Lung (tissue), 12 donors: ENCODE data around the gene NBAS. TPM values are rescaled to one million over a fixed set of nuclear protein-coding genes. Genes with fewer than 3 reads are reported as not detected.

Source experiments
- ATAC-seq: fragments of 200-7000 bp; cut with Tn5 transposase; one replicate; pipeline ENCODE4 v1.9.1; 2020; ENCODE audit warnings: moderate number of reproducible peaks; ENCODE audit not compliant: insufficient read depth, low FRiP score
- DNase-seq, 3 donors: peaks; one replicate each; pipeline ENCODE4 v3.0.0-alpha.2; 2013 to 2017
- H3K27ac ChIP-seq, 2 donors: one replicate each; pipeline ENCODE4 v1.5.1; 2013; ENCODE audit warnings: mild to moderate bottlenecking in 2 of 2, moderate library complexity in 2 of 2, control low read depth in 1 of 2, inconsistent platforms in 1 of 2, low read depth in 1 of 2, low read length in 1 of 2
- H3K27me3 ChIP-seq, 3 donors: one replicate each; pipeline ENCODE4 v1.5.1; 2013; ENCODE audit warnings: low read length in 2 of 3; ENCODE audit not compliant: control insufficient read depth in 3 of 3, insufficient read depth in 3 of 3
- H3K36me3 ChIP-seq, 4 donors: one replicate each; pipeline ENCODE4 v1.5.1; 2013; ENCODE audit warnings: low read length in 4 of 4, mild to moderate bottlenecking in 1 of 4, moderate library complexity in 1 of 4; ENCODE audit not compliant: control insufficient read depth in 4 of 4, insufficient read depth in 4 of 4
- H3K4me1 ChIP-seq, 5 donors: one replicate each; pipeline ENCODE4 v1.5.1; 2013; ENCODE audit warnings: low read length in 5 of 5, mild to moderate bottlenecking in 2 of 5, moderate library complexity in 1 of 5; ENCODE audit not compliant: control insufficient read depth in 5 of 5, insufficient read depth in 5 of 5
- H3K4me3 ChIP-seq: one replicate; pipeline ENCODE4 v1.5.1; 2013; ENCODE audit warnings: mild to moderate bottlenecking, control low read depth, moderate library complexity
- H3K9ac ChIP-seq, 2 donors: one replicate each; pipeline ENCODE4 v1.5.1; 2013; ENCODE audit warnings: low read length in 2 of 2, control low read depth in 1 of 2; ENCODE audit not compliant: insufficient read depth in 1 of 2
- H3K9me3 ChIP-seq, 4 donors: one replicate each; pipeline ENCODE4 v1.5.1; 2013; ENCODE audit warnings: low read length in 3 of 4, mild to moderate bottlenecking in 1 of 4, moderate library complexity in 1 of 4; ENCODE audit not compliant: control insufficient read depth in 4 of 4, insufficient read depth in 3 of 4
- CTCF ChIP-seq: IDR thresholded peaks from 2 replicates; pipeline ENCODE4 v1.5.1; 2012; ENCODE audit warnings: mild to moderate bottlenecking; ENCODE audit errors: control extremely low read depth, extremely low read depth
- WGBS, 2 donors: extraction: QIAGEN DNeasy Blood & Tissue Kit; methylation state at CpG; one replicate each; pipeline ENCODE4 v1.1.7; 2013; 5-methylcytosine and 5-hydroxymethylcytosine counted together
- polyA plus RNA-seq, 2 donors: library from polyadenylated mRNA; stranded (reverse); fragments of 200-250 nt; gene quantifications; one replicate each; pipeline ENCODE4 v1.2.1, GENCODE V29; 2013
- total RNA-seq, 2 donors: library from RNA; depleted of rRNA in 1 of 2; stranded (reverse); fragments of >200 nt in 1 of 2; gene quantifications; one replicate each; pipeline ENCODE4 v1.2.1, GENCODE V29; 2014 to 2021
- donor health status: control.
- donor health status: control.
- donor health status: Bipolar disorder and iron deficiency.
- donor health status: healthy.
- donor health status: DM: yes; HTN: yes; CAD: no.

The NBAS gene
- total and polyA plus RNA-seq, 4 donors = 15.6 to 61.3 (median 35.4) TPM

GRCh38 chr2:15494877-15495276, 66.3 kb downstream of the NBAS start:
- H3K4me3 ChIP-seq = no peak overlapping the region
- H3K9me3 ChIP-seq = peaks cover 0 to 2% (median 0%) of the 10 kb centered on the region in 4 donors
- ATAC-seq = no peak
- H3K27me3 ChIP-seq = no peaks in the 10 kb centered on the region
- DNase-seq = no peak
- H3K9ac ChIP-seq = no peak overlapping the region
- no peak for TF ChIP-seq CTCF
- H3K4me1 ChIP-seq = peaks cover 0 to 4% (median 0%) of the 10 kb centered on the region in 5 donors
- no peak overlapping the region for H3K27ac ChIP-seq
- peaks cover 0 to 6% (median under 1%) of the 10 kb centered on the region in 4 donors for H3K36me3 ChIP-seq
- 73 to 92% methylated on average over 5 of the region's 5 CpGs for WGBS, 2 donors

GRCh38 chr2:15492773-15493325, 68.3 kb downstream of the NBAS start:
- WGBS, 2 donors = 91 to 97% methylated on average over 4 of the region's 4 CpGs
- no peak for DNase-seq
- no peak for TF ChIP-seq CTCF
- Histone ChIP-seq H3K27me3 (no peaks in the 10 kb centered on the region), H3K27ac (no peak overlapping the region), H3K4me3 (no peak overlapping the region), H3K36me3 (peaks cover 0 to 9% (median 3%) of the 10 kb centered on the region in 4 donors), H3K9me3 (peaks cover 0 to 2% (median 0%) of the 10 kb centered on the region in 4 donors), H3K4me1 (peaks cover 0 to 4% (median 0%) of the 10 kb centered on the region in 5 donors), H3K9ac (no peak overlapping the region)
- no peak for ATAC-seq

- Histone ChIP-seq H3K9me3 (no peaks in the 10 kb centered on the region), H3K36me3 (peaks cover 5 to 28% (median 16%) of the 10 kb centered on the region in 4 donors), H3K4me3 (no peak overlapping the region), H3K27ac (no peak overlapping the region), H3K4me1 (no peaks in the 10 kb centered on the region), H3K9ac (no peak overlapping the region), H3K27me3 (no peaks in the 10 kb centered on the region)
- ATAC-seq (no peak), DNase-seq (no peak)
- WGBS, 2 donors = 97 to 98% methylated on average over 2 of the region's 2 CpGs
- TF ChIP-seq CTCF = no peak
Observed at GRCh38 chr2:15486770-15487169, 74.4 kb downstream of the NBAS start.

- Histone ChIP-seq H3K9ac (no peak overlapping the region), H3K4me1 (no peaks in the 10 kb centered on the region), H3K36me3 (peaks cover 6 to 32% (median 21%) of the 10 kb centered on the region in 4 donors), H3K4me3 (no peak overlapping the region), H3K27me3 (no peaks in the 10 kb centered on the region), H3K9me3 (no peaks in the 10 kb centered on the region), H3K27ac (no peak overlapping the region)
- ATAC-seq (no peak), DNase-seq (no peak)
- WGBS, 2 donors = 94 to 99% methylated on average over 5 of the region's 5 CpGs
- TF ChIP-seq CTCF = no peak
Observed at GRCh38 chr2:15485949-15486348, 75.2 kb downstream of the NBAS start.
